HG03095 (cell line): ENCODE data around the gene ACP1.
"Not testable (repeated sequence)": the region's sequence is repeated elsewhere in the genome, so short reads cannot be mapped to it uniquely, and the experiment has no call there.

Experiments
- ATAC-seq: cut with Tn5 transposase; IDR thresholded peaks from one replicate; pipeline ENCODE4 v1.9.1; 2021; ENCODE audit warnings: moderate library complexity; ENCODE audit not compliant: unreplicated experiment

ACP1 gene

GRCh38 chr2:309148-309953 is 44.6 kb downstream of the ACP1 start:
- no peak for ATAC-seq

DNA sequence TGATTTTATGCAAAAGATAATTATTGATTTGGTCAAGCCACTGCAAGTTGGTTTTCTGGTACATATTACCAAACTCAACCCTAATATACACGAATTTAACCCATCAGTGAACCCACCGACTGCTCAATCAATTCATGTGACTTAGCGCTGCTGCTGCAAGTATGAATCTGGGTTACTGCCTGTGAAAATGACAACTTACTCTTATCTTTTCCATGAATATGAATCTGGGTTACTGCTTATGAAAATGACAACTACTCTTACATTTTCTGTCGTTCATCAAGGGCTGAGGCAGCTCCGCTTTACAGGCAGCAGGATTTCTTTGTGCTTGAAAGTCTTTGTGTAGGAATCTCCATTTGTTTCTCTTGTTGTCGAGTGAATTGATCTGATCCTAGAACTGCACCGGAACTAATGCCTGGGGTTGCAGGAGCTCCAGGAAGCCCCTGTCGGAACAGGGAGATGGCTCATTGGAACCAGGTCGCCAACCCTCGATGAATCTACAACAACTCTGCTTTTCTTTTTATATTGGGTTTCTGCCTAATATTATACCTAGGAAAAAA is 45.3 kb downstream of the ACP1 start:
- ATAC-seq, result no peak

- ATAC-seq, result no peak
These were observed 46.2 kb downstream of the ACP1 start for GRCh38 chr2:310994-311393.

GRCh38 chr2:313991-314390 is 49.2 kb downstream of the ACP1 start:
- no peak for ATAC-seq

GRCh38 chr2:314561-315336 is 50.0 kb downstream of the ACP1 start:
- ATAC-seq, result no peak

- not testable (repeated sequence) for ATAC-seq
These were observed 51.2 kb downstream of the ACP1 start for GRCh38 chr2:315925-316324.

DNA sequence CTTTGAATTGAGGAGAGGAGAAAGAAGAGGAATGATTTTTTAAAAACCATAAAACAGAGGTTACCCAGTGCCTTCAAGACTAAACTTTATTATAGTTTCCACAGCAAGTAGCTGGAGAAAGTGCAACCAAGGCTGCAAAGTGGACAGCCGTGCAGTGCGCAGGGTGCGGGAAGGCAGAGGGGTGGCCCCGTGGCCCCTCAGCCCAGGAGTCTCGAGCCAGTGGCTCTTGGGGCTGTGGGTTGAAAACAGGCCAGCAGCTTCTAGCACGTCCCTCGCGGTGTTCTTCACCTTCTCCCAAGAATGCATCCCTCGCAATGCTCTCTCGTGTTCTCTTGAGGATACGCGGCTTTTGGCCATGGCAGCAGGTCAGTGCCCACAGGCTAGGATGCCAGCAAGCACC is 51.6 kb downstream of the ACP1 start:
- ATAC-seq, result no peak

DNA sequence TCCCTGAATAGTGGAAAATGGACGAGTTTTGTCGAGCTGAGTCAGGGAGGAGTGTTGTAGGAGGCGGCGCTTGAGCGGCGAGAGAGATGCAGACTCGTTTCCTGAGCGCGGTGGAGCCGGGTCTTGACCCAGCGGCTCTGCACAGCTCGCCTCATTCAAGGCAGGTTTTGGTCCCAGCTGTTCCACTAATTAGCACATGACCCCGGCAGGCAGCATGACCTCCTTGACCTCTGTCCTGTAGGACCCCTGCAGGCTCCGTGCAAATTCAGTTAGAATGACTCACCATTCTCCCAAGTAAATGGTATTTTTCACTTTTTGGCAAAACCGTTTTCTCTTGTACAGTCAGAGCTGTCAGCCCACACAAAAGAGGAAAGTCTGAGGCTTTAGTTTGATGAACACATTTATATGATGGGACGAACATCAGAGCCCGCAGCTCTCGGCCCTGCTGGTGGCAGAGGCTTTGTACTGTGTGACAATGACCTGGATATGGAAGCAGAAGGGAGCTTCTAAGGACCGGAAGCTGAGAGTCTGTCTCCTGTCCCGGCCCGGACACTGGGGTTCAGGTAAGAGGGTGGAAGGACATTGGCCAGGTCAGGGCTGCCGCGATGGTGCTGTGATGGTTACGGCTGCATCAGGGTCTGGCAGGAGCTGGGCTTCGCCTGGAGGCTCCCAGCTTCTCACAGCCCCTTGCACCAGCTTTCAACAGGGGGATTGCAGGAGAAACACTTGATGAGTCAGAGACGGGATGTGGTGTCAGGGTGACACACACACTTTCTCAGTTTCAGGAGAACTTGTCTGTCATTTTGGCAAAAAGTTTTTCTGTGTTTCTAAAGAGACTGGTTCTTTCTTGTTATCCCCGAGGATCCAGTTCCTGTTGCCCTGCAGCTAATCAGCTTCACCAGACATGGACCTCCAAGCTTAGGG is 53.0 kb downstream of the ACP1 start:
- no peak for ATAC-seq

- ATAC-seq, result no peak
These were observed 54.4 kb downstream of the ACP1 start for GRCh38 chr2:319059-319600.

- ATAC-seq, result no peak
These were observed 55.8 kb downstream of the ACP1 start for GRCh38 chr2:320561-320960.

DNA sequence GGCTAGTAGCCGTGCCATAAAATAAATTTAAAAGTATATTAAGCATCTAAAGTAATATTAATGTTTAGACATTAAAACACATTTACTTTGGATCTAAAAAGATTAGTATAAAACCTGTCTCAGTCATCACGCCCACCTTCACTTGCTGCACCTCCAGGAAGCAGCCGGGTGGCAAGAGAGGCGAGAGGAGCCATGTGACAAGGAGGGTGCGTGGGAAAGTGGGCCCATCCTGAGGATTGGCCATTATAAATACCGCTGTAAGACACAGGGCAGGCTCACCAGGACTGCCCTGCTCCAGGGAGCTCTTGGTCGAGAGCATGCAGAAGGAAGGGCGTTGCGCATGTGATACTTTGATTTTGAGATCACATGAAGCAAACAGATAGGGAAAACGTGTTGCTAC is 57.6 kb downstream of the ACP1 start:
- no peak for ATAC-seq

- no peak for ATAC-seq
These were observed 58.3 kb downstream of the ACP1 start for GRCh38 chr2:323035-323434.
